GM23338 (cell line): ENCODE results near the gene SEMA6C. TPM values are rescaled to one million over a fixed set of nuclear protein-coding genes. Genes with fewer than 3 reads are reported as not detected.

Experiments
- ATAC-seq: fragments of 200-7000 bp; cut with Tn5 transposase; 3 replicates; pipeline ENCODE4 v1.9.1; 2020
- DNase-seq: peaks from one replicate; pipeline ENCODE4 v3.0.0-alpha.2; 2015; ENCODE audit warnings: low spot score
- H2AFZ ChIP-seq: fragments of 200-600 bp; sonication (generic); 2 replicates; pipeline ENCODE4 v1.8.0; 2016; ENCODE audit warnings: antibody characterized with exemption, mild to moderate bottlenecking, moderate library complexity
- H3F3A ChIP-seq: fragments of 200-600 bp; sonication (generic); replicated peaks from 2 replicates; pipeline ENCODE4 v1.8.0; 2017; ENCODE audit warnings: antibody characterized with exemption, mixed run types, low read depth
- H3K27ac ChIP-seq: fragments of 200-600 bp; sonication (generic); 2 replicates; pipeline ENCODE4 v1.6.1; 2016; ENCODE audit warnings: low read depth
- H3K27me3 ChIP-seq: fragments of 200-600 bp; sonication (generic); 2 replicates; pipeline ENCODE4 v1.8.0; 2016; ENCODE audit warnings: mild to moderate bottlenecking, mixed run types, moderate library complexity; ENCODE audit not compliant: insufficient read depth
- H3K36me3 ChIP-seq: fragments of 200-600 bp; sonication (generic); 2 replicates; pipeline ENCODE4 v1.8.0; 2016; ENCODE audit warnings: mild to moderate bottlenecking; ENCODE audit not compliant: insufficient read depth
- H3K4me1 ChIP-seq: fragments of 200-600 bp; sonication (generic); 2 replicates; pipeline ENCODE4 v1.8.0; 2016; ENCODE audit warnings: mild to moderate bottlenecking, moderate library complexity; ENCODE audit not compliant: insufficient read depth
- H3K4me2 ChIP-seq: fragments of 200-600 bp; sonication (generic); 2 replicates; pipeline ENCODE4 v1.7.1; 2017; ENCODE audit warnings: mixed run types
- H3K4me3 ChIP-seq: fragments of 200-600 bp; sonication (generic); 2 replicates; pipeline ENCODE4 v1.6.1; 2016; ENCODE audit warnings: mixed run types
- H3K79me2 ChIP-seq: fragments of 200-600 bp; sonication (generic); replicated peaks from 2 replicates; pipeline ENCODE4 v1.8.0; 2017; ENCODE audit warnings: mild to moderate bottlenecking; ENCODE audit not compliant: insufficient read depth
- H3K9me2 ChIP-seq: fragments of 200-600 bp; sonication (generic); 2 replicates; pipeline ENCODE4 v1.8.0; 2017; ENCODE audit not compliant: insufficient read depth
- H4K20me1 ChIP-seq: fragments of 200-600 bp; sonication (generic); replicated peaks from 2 replicates; pipeline ENCODE4 v1.8.0; 2017; ENCODE audit warnings: mild to moderate bottlenecking; ENCODE audit not compliant: insufficient read depth
- H3K27ac Mint-ChIP-seq: 2 replicates; pipeline ENCODE4 v1.8.0; 2020; ENCODE audit warnings: inconsistent platforms, mild to moderate bottlenecking, moderate library complexity, mixed read lengths
- H3K27me3 Mint-ChIP-seq: 3 replicates; pipeline ENCODE4 v1.8.0; 2022; ENCODE audit warnings: low read depth, mild to moderate bottlenecking, moderate library complexity, mixed read lengths, inconsistent platforms; ENCODE audit not compliant: insufficient read depth, poor library complexity
- H3K36me3 Mint-ChIP-seq: 3 replicates; pipeline ENCODE4 v1.8.0; 2021; ENCODE audit warnings: low read depth, mild to moderate bottlenecking, inconsistent platforms, moderate library complexity, mixed read lengths
- H3K4me1 Mint-ChIP-seq: 3 replicates; pipeline ENCODE4 v1.8.0; 2020; ENCODE audit warnings: mild to moderate bottlenecking, inconsistent platforms, mixed read lengths
- H3K4me3 Mint-ChIP-seq: 3 replicates; pipeline ENCODE4 v1.8.0; 2021; ENCODE audit warnings: moderate library complexity, mild to moderate bottlenecking, inconsistent platforms, mixed read lengths
- H3K9me3 Mint-ChIP-seq: 3 replicates; pipeline ENCODE4 v1.8.0; 2020; ENCODE audit warnings: moderate library complexity, mild to moderate bottlenecking, inconsistent platforms, mixed read lengths
- CREB1 ChIP-seq: fragments of 250-450 bp; sonication (Bioruptor Pico); IDR thresholded peaks from 2 replicates; pipeline ENCODE4 v1.5.0; 2020; ENCODE audit warnings: low read depth, mild to moderate bottlenecking, moderate library complexity
- POLR2AphosphoS5 ChIP-seq: IDR thresholded peaks from 2 replicates; pipeline ENCODE4 v1.6.1; 2016; ENCODE audit warnings: antibody characterized with exemption, low read depth
- ZNF114 ChIP-seq: fragments of 250-450 bp; sonication (Bioruptor Pico); IDR thresholded peaks from 2 replicates; pipeline ENCODE4 v1.5.0; 2020; ENCODE audit warnings: mild to moderate bottlenecking, moderate library complexity
- ZNF462 ChIP-seq: fragments of 250-450 bp; sonication (Bioruptor Pico); IDR thresholded peaks from 2 replicates; pipeline ENCODE4 v1.5.0; 2020; ENCODE audit warnings: mild to moderate bottlenecking, moderate library complexity
- polyA plus RNA-seq: library from polyadenylated mRNA; unstranded; fragments of >200 nt; fragmentation: Nextera tagmentation; extraction: Ambion mirVana; gene quantifications from 2 replicates; pipeline ENCODE4 v1.2.1, GENCODE V29; 2016
- total RNA-seq: library from RNA; depleted of rRNA; stranded (reverse); fragments of >200 nt; shearing (Covaris generic); gene quantifications from 2 replicates; pipeline ENCODE4 v1.2.3, GENCODE V29; 2014
- TF ChIP-seq, protein P1 (sequence below): IDR thresholded peaks from 2 replicates; pipeline ENCODE4 v1.6.1; 2016; ENCODE audit warnings: antibody characterized with exemption

SEMA6C gene
- total and polyA plus RNA-seq, 2 experiments from 2014 or later: 6.2 to 12.3 TPM

- no peak for TF ChIP-seq ZNF462 (CRISPR knock-in tag)
Observed at GRCh38 chr1:151166505-151166956, 20.1 kb upstream of the SEMA6C start (continued).

DNA sequence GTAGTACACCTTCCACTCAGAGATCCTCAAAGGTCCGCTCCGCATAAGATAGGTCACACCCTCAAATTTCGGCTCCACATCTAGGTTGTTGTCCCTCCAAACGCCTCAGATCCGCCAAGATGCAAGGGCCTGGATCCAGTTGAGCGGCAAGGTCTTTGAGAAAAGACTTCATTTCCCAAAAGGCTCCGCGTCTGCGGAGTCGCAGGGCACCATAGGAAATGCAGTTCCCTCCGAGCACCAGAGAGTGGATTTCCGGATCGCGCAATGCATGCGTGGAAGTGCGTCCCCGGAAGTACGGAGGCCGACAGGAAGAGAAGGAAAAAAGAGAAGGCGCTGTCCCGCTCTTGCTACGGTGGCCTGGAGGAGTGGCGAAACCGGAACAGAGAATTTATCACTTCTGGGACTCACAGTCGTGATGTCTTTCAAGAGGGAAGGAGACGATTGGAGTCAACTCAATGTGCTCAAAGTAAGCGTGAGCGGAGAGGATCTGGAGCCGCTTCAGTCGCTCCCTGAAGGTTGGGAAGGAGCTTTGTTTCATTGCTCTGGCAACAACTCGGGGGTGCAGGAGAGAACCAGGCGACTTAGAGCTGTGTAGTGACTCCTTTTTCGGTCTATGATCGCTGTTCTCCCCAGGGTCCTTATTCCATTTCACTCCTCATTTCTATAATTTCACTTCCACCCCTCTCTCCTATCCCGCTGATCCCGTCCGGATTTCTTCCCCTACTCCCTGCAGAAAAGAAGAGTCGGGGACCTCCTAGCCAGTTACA, 19.5 kb upstream of the SEMA6C start, which contains the start of the genes LYSMD1 and SCNM1:
Gene LYSMD1 (minus strand): TSS at position 165 of the 767 bp plus-strand sequence. CDS start 644 bp downstream, outside the sequence.
Gene SCNM1 (plus strand): TSS at position 407 of the 767 bp plus-strand sequence. CDS start 9 bp downstream, at position 416.
- Mint-ChIP-seq H3K4me1 (peaks cover 16% of the 10 kb centered on the region), H3K27me3 (peaks cover 9% of the 10 kb centered on the region), H3K9me3 (peaks cover 3% of the 10 kb centered on the region; the same call in 1 of the 3 replicates), H3K27ac (peak within 1 kb of the TSS; percentile 95), H3K4me3 (peak within 1 kb of the TSS; percentile 97), H3K36me3 (peaks cover 43% of the 10 kb centered on the region)
- H3K4me3 ChIP-seq: peak within 1 kb of the TSS; percentile 66
- peak within 1 kb of the TSS; percentile 64 for H3K27ac ChIP-seq
- DNase-seq (peak; percentile 99), ATAC-seq (peak; percentile 94)
- peak within 1 kb of the TSS; percentile 87 for H3K4me2 ChIP-seq
- peak within 1 kb of the TSS; percentile 45 for H2AFZ ChIP-seq
- peaks cover 12% of the 10 kb centered on the region for H3K4me1 ChIP-seq
- peaks cover 9% of the 10 kb centered on the region; the same call in 1 of the 2 replicates for H3K36me3 ChIP-seq
- no peaks in the 10 kb centered on the region for H3K9me2 ChIP-seq
- H3K27me3 ChIP-seq: no peaks in the 10 kb centered on the region
- H4K20me1 ChIP-seq: no peaks in the 10 kb centered on the region
- TF ChIP-seq POLR2AphosphoS5: peak; percentile 69
- TF ChIP-seq CREB1 (CRISPR knock-in tag): peak; percentile 86
- TF ChIP-seq, protein P1, sequence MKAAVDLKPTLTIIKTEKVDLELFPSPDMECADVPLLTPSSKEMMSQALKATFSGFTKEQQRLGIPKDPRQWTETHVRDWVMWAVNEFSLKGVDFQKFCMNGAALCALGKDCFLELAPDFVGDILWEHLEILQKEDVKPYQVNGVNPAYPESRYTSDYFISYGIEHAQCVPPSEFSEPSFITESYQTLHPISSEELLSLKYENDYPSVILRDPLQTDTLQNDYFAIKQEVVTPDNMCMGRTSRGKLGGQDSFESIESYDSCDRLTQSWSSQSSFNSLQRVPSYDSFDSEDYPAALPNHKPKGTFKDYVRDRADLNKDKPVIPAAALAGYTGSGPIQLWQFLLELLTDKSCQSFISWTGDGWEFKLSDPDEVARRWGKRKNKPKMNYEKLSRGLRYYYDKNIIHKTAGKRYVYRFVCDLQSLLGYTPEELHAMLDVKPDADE: peak; percentile 100
- no peak for TF ChIP-seq ZNF114 (CRISPR knock-in tag)
- H3F3A ChIP-seq: 0 out of 2 replicates have a peak, but pooled peaks cover 5% of the 10 kb centered on the region
- peaks cover 8% of the 10 kb centered on the region for H3K79me2 ChIP-seq
